Upper lobe of left lung (tissue), 4 donors: ENCODE measurements around the gene RMND5A.

Experiments
- EP300 ChIP-seq, 4 donors: sonication (generic); formaldehyde crosslinking; IDR thresholded peaks; one replicate each; pipeline ENCODE4 v1.5.1; 2017; ENCODE audit warnings: antibody characterized with exemption in 4 of 4, control low read depth in 2 of 4
- POLR2A ChIP-seq, 4 donors: fragments of 450-650 bp; IDR thresholded peaks; one replicate each; pipeline ENCODE4 v1.5.1; 2016 to 2017; ENCODE audit warnings: antibody characterized with exemption in 4 of 4, mild to moderate bottlenecking in 2 of 4

DNA sequence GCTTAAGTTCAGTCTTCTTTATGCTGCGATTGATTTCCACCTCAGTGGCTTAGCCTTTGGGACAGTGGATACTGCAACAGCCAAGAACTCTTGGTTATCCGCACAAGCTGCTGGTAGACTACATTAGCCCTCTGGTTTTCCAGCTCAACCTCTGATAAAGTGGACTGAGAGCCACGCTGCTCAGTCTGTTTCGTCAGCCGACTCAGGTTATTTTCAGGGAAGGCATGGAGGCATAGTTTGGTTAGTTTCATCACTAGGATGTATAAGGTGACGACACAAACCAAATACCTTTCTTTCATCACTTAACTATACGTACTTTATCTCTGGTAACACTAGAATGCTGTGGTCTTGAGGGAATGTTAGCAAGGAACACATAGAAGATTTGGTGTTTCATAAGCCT lies 56.4 kb downstream of the RMND5A start:
- TF ChIP-seq POLR2A (IDR thresholded peaks at IDR 0.05), result no peak
- TF ChIP-seq EP300 (IDR thresholded peaks at IDR 0.05), result no peak
